ENCODE results near the gene FAM13C. TPM values are rescaled to one million over a fixed set of nuclear protein-coding genes. Genes with fewer than 3 reads are reported as not detected.
A peak's percentile ranks its signal among the peaks of the same experiment; 100 is the strongest.

Gene FAM13C
- total RNA-seq, 2 donors from 2014 or later = 56.7 to 66.7 TPM

DNA sequence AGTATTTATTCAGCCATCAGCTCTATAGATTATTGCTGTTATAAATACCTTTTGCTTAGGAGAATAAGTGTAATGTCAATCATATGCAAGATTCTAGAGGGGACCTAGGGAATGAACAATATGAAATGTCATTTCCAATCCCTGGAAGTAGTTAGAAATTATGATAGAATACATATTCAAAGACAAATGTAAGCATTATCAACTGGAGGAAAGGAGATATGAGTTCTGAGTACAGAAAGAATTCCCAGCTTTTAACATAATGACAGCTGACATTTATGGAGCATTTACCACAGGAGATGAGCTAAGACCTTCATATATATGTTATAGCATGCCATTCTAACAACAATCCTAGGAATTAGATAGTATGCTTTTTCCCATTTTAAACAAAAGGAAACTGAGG lies 86.2 kb downstream of the FAM13C start:
- H3K27ac ChIP-seq = no peak overlapping the region
- no peak overlapping the region for H3K4me3 ChIP-seq
- no peaks in the 10 kb centered on the region for H3K27me3 ChIP-seq (replicated peaks; ENCODE audit: insufficient read depth)
- H3K36me3 ChIP-seq = no peaks in the 10 kb centered on the region
- no peak for DNase-seq (ENCODE audit: low spot score)
- intact Hi-C loops (cut with DNase I) = no loop called here
- H3K4me1 ChIP-seq (replicated peaks) = peaks cover 6% of the 10 kb centered on the region
- TF ChIP-seq, protein P1, sequence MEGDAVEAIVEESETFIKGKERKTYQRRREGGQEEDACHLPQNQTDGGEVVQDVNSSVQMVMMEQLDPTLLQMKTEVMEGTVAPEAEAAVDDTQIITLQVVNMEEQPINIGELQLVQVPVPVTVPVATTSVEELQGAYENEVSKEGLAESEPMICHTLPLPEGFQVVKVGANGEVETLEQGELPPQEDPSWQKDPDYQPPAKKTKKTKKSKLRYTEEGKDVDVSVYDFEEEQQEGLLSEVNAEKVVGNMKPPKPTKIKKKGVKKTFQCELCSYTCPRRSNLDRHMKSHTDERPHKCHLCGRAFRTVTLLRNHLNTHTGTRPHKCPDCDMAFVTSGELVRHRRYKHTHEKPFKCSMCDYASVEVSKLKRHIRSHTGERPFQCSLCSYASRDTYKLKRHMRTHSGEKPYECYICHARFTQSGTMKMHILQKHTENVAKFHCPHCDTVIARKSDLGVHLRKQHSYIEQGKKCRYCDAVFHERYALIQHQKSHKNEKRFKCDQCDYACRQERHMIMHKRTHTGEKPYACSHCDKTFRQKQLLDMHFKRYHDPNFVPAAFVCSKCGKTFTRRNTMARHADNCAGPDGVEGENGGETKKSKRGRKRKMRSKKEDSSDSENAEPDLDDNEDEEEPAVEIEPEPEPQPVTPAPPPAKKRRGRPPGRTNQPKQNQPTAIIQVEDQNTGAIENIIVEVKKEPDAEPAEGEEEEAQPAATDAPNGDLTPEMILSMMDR (IDR thresholded peaks at IDR 0.05) = no peak
- TF ChIP-seq POLR2A (IDR thresholded peaks at IDR 0.05) = no peak
- no peak for TF ChIP-seq POLR2AphosphoS5 (IDR thresholded peaks at IDR 0.05)
- H3K9me3 ChIP-seq = no peaks in the 10 kb centered on the region

DNA sequence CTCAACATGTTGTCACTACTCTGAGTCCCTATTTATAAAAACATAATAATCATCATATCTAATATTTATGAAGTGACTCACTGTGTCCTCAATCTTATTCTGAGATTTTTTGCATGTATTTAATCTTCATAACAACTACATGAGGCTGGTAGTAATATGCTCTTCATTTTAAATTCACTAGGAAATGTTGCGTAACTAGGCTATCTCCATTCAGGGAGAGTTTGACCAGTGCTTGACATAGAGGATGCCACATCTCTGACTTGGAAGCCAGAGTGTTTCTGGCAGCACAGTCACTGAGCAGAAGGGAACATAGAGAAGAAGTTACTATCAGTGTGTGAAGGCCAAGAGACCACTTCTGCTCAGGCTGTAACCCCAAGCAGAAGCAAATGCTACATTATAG lies 88.9 kb downstream of the FAM13C start:
- H3K4me1 ChIP-seq (replicated peaks) = peaks cover 6% of the 10 kb centered on the region
- H3K9me3 ChIP-seq = no peaks in the 10 kb centered on the region
- intact Hi-C loops (cut with DNase I) = no loop called here
- WGBS = 88% methylated on average over 1 of the region's 1 CpG
- no peak overlapping the region for H3K4me3 ChIP-seq
- TF ChIP-seq POLR2A (IDR thresholded peaks at IDR 0.05) = no peak
- TF ChIP-seq POLR2AphosphoS5 (IDR thresholded peaks at IDR 0.05) = no peak
- TF ChIP-seq, protein P1 (IDR thresholded peaks at IDR 0.05) = no peak
- peak overlapping the region in 1 of 2 donors; percentile 30 for H3K27ac ChIP-seq
- H3K36me3 ChIP-seq = peaks cover 0 to 1% of the 10 kb centered on the region in 2 donors
- no peaks in the 10 kb centered on the region for H3K27me3 ChIP-seq (replicated peaks; ENCODE audit: insufficient read depth)
- no peak for DNase-seq (ENCODE audit: low spot score)

DNA sequence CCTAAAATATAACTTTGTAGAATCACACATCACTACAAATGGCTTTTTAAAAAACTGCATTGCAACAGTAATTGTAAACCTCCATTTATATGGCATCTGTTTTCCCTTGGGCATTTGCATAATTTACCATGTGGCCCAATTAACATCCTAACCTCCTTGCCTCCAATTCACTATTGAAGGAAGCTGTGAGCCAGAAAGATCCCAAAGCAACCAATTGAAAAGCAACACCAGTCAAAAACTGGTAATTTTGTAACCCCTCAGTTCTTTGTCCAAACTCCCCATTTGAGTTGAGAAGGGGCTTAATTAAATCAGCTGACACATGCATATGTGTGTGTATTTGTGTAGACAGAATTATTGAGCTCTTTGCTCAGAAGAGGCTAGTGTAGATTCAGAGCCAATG lies 90.3 kb downstream of the FAM13C start:
- peak overlapping the region in 1 of 2 donors; percentile 30 for H3K27ac ChIP-seq
- intact Hi-C loops (cut with DNase I) = no loop called here

DNA sequence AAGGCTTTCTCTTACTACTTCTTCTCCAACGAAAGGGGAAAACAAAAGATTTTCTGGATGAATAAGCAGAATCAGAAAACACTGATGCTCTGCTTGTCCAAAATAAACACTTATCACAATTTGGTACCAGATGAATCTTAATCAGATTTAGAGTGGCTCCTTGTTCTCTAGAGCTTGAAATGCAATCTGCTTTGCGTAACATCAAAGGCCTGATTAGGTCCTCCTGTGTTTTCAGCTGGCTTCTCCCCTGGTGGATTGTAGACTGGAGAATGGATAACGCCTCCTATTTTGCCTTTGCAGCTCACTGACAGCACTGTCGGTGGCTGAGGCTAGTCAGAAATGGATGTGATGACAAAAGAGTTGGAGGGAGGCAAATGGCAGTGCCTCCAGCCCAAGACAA lies 91.2 kb downstream of the FAM13C start:
- TF ChIP-seq, protein P1 (IDR thresholded peaks at IDR 0.05) = no peak
- TF ChIP-seq POLR2AphosphoS5 (IDR thresholded peaks at IDR 0.05) (no peak), POLR2A (IDR thresholded peaks at IDR 0.05) (no peak)
- no peaks in the 10 kb centered on the region for H3K27me3 ChIP-seq (replicated peaks; ENCODE audit: insufficient read depth)
- H3K4me1 ChIP-seq (replicated peaks) = peaks cover 6% of the 10 kb centered on the region
- DNase-seq (ENCODE audit: low spot score) = no peak
- WGBS = 49% methylated on average over 4 of the region's 4 CpGs
- no peak overlapping the region for H3K27ac ChIP-seq
- intact Hi-C loops (cut with DNase I) = no loop called here
- H3K36me3 ChIP-seq = peaks cover 0 to 4% of the 10 kb centered on the region in 2 donors
- H3K9me3 ChIP-seq = no peaks in the 10 kb centered on the region
- no peak overlapping the region for H3K4me3 ChIP-seq

More for the DNA sequence above, 90.3 kb downstream of the FAM13C start:
- DNase-seq (ENCODE audit: low spot score) = no peak
- Histone ChIP-seq H3K4me3 (no peak overlapping the region), H3K27me3 (replicated peaks; ENCODE audit: insufficient read depth) (no peaks in the 10 kb centered on the region), H3K4me1 (replicated peaks) (peaks cover 6% of the 10 kb centered on the region), H3K36me3 (peaks cover 0 to 4% of the 10 kb centered on the region in 2 donors), H3K9me3 (no peaks in the 10 kb centered on the region)
- TF ChIP-seq, protein P1 (IDR thresholded peaks at IDR 0.05) = no peak
- TF ChIP-seq POLR2AphosphoS5 (IDR thresholded peaks at IDR 0.05) = no peak
- TF ChIP-seq POLR2A (IDR thresholded peaks at IDR 0.05) = no peak

DNA sequence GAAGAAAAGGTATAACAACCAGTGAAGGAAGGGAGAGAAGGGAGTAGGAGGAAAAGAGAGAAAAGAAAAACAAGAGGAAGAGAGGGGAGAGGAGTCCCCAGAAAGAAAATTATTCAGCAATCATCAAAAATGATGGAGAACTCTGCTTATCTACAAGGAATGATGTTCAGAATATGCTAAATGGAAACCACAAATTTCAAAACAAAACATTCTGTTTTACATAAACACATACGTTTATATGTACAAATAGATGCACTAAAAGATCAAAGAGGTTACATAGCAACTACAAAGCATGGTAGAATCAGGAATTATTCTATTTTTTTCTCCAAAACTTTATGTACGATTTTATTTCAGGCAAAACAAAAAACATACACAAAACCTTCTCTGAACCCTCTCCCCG lies 91.9 kb downstream of the FAM13C start:
- 84% methylated on average over 3 of the region's 3 CpGs for WGBS
- intact Hi-C loops (cut with DNase I) = no loop called here
- H3K4me1 ChIP-seq (replicated peaks) = peaks cover 6% of the 10 kb centered on the region

More for the DNA sequence above, 91.9 kb downstream of the FAM13C start:
- TF ChIP-seq, protein P1 (IDR thresholded peaks at IDR 0.05) = no peak
- TF ChIP-seq POLR2A (IDR thresholded peaks at IDR 0.05) = no peak
- TF ChIP-seq POLR2AphosphoS5 (IDR thresholded peaks at IDR 0.05) = no peak
- DNase-seq (ENCODE audit: low spot score) = no peak
- Histone ChIP-seq H3K27me3 (replicated peaks; ENCODE audit: insufficient read depth) (no peaks in the 10 kb centered on the region), H3K4me3 (no peak overlapping the region), H3K9me3 (no peaks in the 10 kb centered on the region), H3K36me3 (peaks cover 0 to 4% of the 10 kb centered on the region in 2 donors), H3K27ac (no peak overlapping the region)

All from prostate gland (tissue), 2 donors.